Omental fat pad (tissue), 4 donors: Measurements from ENCODE around the gene NSRP1. TPM values are rescaled to one million over a fixed set of nuclear protein-coding genes. Genes with fewer than 3 reads are reported as not detected.
"Not testable (repeated sequence)": the region's sequence is repeated elsewhere in the genome, so short reads cannot be mapped to it uniquely, and the experiment has no call there.

Source experiments
- ATAC-seq: fragments of 150-250 bp; one replicate; pipeline ENCODE4 v1.9.1; 2016; ENCODE audit warnings: mild to moderate bottlenecking, moderate library complexity; ENCODE audit not compliant: low FRiP score
- DNase-seq: peaks from one replicate; pipeline ENCODE4 v3.0.0-alpha.2; 2019; ENCODE audit warnings: low spot score
- total RNA-seq, 4 donors: library from RNA; depleted of rRNA; stranded (reverse); fragments of >200 nt; gene quantifications; one replicate each; pipeline ENCODE4 v1.1.0, GENCODE V29; 2016
- TF ChIP-seq, protein P1 (sequence below), 3 donors: fragments of 450-650 bp; IDR thresholded peaks; one replicate each; pipeline ENCODE4 v1.5.1; 2016 to 2017; ENCODE audit warnings: antibody characterized with exemption in 3 of 3, mild to moderate bottlenecking in 3 of 3, moderate library complexity in 2 of 3

NSRP1 gene
- total RNA-seq, 4 donors from 2014 or later = 17.4 to 35.2 (median 25.1) TPM

GRCh38 chr17:30124273-30124796 lies 7.7 kb downstream of the NSRP1 start:
- TF ChIP-seq, protein P1, sequence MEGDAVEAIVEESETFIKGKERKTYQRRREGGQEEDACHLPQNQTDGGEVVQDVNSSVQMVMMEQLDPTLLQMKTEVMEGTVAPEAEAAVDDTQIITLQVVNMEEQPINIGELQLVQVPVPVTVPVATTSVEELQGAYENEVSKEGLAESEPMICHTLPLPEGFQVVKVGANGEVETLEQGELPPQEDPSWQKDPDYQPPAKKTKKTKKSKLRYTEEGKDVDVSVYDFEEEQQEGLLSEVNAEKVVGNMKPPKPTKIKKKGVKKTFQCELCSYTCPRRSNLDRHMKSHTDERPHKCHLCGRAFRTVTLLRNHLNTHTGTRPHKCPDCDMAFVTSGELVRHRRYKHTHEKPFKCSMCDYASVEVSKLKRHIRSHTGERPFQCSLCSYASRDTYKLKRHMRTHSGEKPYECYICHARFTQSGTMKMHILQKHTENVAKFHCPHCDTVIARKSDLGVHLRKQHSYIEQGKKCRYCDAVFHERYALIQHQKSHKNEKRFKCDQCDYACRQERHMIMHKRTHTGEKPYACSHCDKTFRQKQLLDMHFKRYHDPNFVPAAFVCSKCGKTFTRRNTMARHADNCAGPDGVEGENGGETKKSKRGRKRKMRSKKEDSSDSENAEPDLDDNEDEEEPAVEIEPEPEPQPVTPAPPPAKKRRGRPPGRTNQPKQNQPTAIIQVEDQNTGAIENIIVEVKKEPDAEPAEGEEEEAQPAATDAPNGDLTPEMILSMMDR (IDR thresholded peaks at IDR 0.05) = no peak
- DNase-seq (no peak), ATAC-seq (no peak)

DNA sequence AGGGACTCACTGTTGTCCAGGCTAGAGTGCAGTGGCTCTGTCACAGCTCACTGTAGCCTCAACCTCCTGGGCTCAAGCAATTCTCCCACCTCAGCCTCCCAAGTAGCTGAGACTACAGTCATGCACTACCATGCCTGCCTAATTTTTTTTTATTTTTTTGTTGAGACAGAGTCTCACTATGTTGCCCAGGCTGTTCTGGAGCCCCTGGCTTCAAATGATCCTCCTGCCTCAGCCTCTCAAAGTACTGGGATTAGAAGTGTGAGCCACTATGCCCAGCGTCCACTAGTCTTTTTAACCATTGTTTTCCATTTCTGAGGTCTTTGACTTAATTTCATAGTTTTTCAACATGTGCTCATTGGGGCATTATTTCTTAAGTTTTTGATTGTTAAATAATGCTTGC lies 13.5 kb downstream of the NSRP1 start:
- TF ChIP-seq, protein P1 (IDR thresholded peaks at IDR 0.05) = no peak
- DNase-seq = no peak

GRCh38 chr17:30132615-30133014 lies 16.0 kb downstream of the NSRP1 start:
- no peak for DNase-seq
- TF ChIP-seq, protein P1 (IDR thresholded peaks at IDR 0.05) = no peak
- ATAC-seq = no peak

More for the DNA sequence above, 13.5 kb downstream of the NSRP1 start:
- no peak for ATAC-seq

DNA sequence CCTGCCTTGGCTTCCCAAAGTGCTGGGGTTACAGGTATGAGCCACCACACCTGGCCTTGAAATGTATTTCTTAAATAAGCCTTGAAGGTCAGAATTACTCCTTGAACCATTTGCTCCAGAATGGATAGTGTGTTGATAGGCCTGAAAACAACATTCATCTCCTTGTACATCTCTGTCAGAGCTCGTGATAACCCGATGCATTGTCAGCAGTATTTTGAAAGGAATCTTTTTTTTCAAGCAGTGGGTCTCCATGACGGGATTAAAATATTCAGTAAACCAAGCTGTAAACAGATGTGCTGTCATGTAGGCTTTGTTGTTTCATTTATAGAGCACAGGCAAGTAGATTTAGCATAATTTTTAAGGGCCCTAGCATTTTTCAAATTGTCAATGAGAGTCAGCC lies 16.6 kb downstream of the NSRP1 start:
- DNase-seq (no peak), ATAC-seq (no peak)
- TF ChIP-seq, protein P1 (IDR thresholded peaks at IDR 0.05) = no peak

GRCh38 chr17:30134551-30134950 lies 17.9 kb downstream of the NSRP1 start:
- ATAC-seq = no peak

GRCh38 chr17:30137158-30137557 lies 20.5 kb downstream of the NSRP1 start:
- TF ChIP-seq, protein P1 (IDR thresholded peaks at IDR 0.05) = no peak
- ATAC-seq (no peak), DNase-seq (no peak)

More at GRCh38 chr17:30134551-30134950, 17.9 kb downstream of the NSRP1 start:
- DNase-seq = no peak
- TF ChIP-seq, protein P1 (IDR thresholded peaks at IDR 0.05) = no peak

DNA sequence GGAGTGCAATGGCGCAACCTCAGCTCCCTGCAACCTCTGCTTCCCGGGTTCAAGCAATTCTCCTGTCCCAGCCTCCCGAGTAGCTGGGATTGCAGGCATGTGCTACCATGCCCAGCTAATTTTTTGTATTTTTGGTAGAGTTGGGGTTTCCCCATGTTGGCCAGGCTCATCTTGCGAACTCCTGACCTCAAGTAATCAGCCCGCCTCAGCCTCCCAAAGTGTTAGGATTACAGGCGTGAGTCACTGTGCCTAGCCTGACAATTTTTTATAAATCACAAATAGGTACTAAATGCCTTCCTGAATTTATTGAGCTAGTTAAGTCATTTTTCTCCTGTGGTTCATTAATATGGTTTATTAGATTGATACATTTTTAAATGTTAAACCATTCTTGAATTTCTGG lies 31.2 kb downstream of the NSRP1 start:
- ATAC-seq, DNase-seq: not testable (repeated sequence)
